CD4-positive, alpha-beta memory T cell (primary cell): Measurements from ENCODE around the gene HELQ. TPM values are rescaled to one million over a fixed set of nuclear protein-coding genes. Genes with fewer than 3 reads are reported as not detected.
"Not testable (repeated sequence)": the region's sequence is repeated elsewhere in the genome, so short reads cannot be mapped to it uniquely, and the experiment has no call there.

Experiments
- CTCF ChIA-PET: fragments of 350-600 bp; sonication (Branson Sonifier 250); formaldehyde crosslinking; loops from one replicate; lab custom pipeline; 2021; ENCODE audit warnings: inconsistent platforms; ENCODE audit not compliant: partially characterized antibody; lab: Charles Lee
- POLR2A ChIA-PET: fragments of 350-600 bp; sonication (Branson Sonifier 250); formaldehyde crosslinking; loops from one replicate; lab custom pipeline; 2021; ENCODE audit not compliant: partially characterized antibody; lab: Charles Lee
- DNase-seq, 5 donors: peaks; one replicate each; pipeline versions ENCODE4 v3.0.0 to v3.0.0-alpha.2; 2020 to 2022; ENCODE audit warnings: mixed read lengths in 1 of 5
- H3K27ac ChIP-seq: one replicate; pipeline ENCODE4 v1.7.0; 2013; ENCODE audit warnings: low read depth, low read length
- H3K27me3 ChIP-seq: 2 replicates; pipeline ENCODE4 v1.7.0; 2013; ENCODE audit warnings: mild to moderate bottlenecking, low read length, moderate library complexity; ENCODE audit not compliant: insufficient read depth
- H3K36me3 ChIP-seq: 2 replicates; pipeline ENCODE4 v1.7.0; 2013; ENCODE audit warnings: mild to moderate bottlenecking, low read length, moderate library complexity; ENCODE audit not compliant: insufficient read depth
- H3K4me1 ChIP-seq: 2 replicates; pipeline ENCODE4 v1.7.0; 2013; ENCODE audit warnings: mild to moderate bottlenecking, low read length, moderate library complexity; ENCODE audit not compliant: insufficient read depth
- H3K4me3 ChIP-seq, 2 donors: one replicate each; pipeline ENCODE4 v1.7.0; 2013; ENCODE audit warnings: low read length in 2 of 2, mild to moderate bottlenecking in 1 of 2
- H3K9me3 ChIP-seq, 2 donors: one replicate each; pipeline ENCODE4 v1.7.0; 2013; ENCODE audit warnings: low read length in 2 of 2, control low read depth in 1 of 2; ENCODE audit not compliant: control insufficient read depth in 1 of 2
- H3K27ac Mint-ChIP-seq, 7 donors: one replicate each; pipeline ENCODE4 v1.8.0; 2020 to 2021; ENCODE audit warnings: mixed read lengths in 7 of 7, mild to moderate bottlenecking in 6 of 7, inconsistent platforms in 3 of 7, moderate library complexity in 3 of 7
- H3K27me3 Mint-ChIP-seq, 2 donors: one replicate each; pipeline ENCODE4 v1.8.0; 2020 to 2021; ENCODE audit warnings: mixed read lengths in 2 of 2
- H3K36me3 Mint-ChIP-seq, 2 donors: one replicate each; pipeline ENCODE4 v1.8.0; 2020 to 2021; ENCODE audit warnings: mixed read lengths in 2 of 2, inconsistent platforms in 1 of 2, mild to moderate bottlenecking in 1 of 2
- H3K4me1 Mint-ChIP-seq, 4 donors: one replicate each; pipeline ENCODE4 v1.8.0; 2020 to 2021; ENCODE audit warnings: mixed read lengths in 4 of 4, mild to moderate bottlenecking in 1 of 4
- H3K4me3 Mint-ChIP-seq, 8 donors: one replicate each; pipeline ENCODE4 v1.8.0; 2020 to 2021; ENCODE audit warnings: mixed read lengths in 8 of 8, mild to moderate bottlenecking in 7 of 8, moderate library complexity in 6 of 8, inconsistent platforms in 3 of 8
- H3K9me3 Mint-ChIP-seq, 8 donors: one replicate each; pipeline ENCODE4 v1.8.0; 2020 to 2021; ENCODE audit warnings: mixed read lengths in 8 of 8, mild to moderate bottlenecking in 5 of 8, inconsistent platforms in 3 of 8, moderate library complexity in 1 of 8
- intact Hi-C: fragments of 100-400 bp; cut with micrococcal nuclease; formaldehyde crosslinking; loops from one replicate; pipeline ENCODE4 v1.15.1; 2023
- polyA plus RNA-seq, 2 donors: library from polyadenylated mRNA; unstranded; fragments of 300-500 nt; fragmentation: Illumina TruSeq; gene quantifications; one replicate each; pipeline ENCODE4 v1.2.3, GENCODE V29; 2021
- total RNA-seq, 2 experiments: library from RNA; stranded (reverse); gene quantifications; one replicate each; pipeline ENCODE4 v1.2.3, GENCODE V29; 2021

HELQ gene, protein sequence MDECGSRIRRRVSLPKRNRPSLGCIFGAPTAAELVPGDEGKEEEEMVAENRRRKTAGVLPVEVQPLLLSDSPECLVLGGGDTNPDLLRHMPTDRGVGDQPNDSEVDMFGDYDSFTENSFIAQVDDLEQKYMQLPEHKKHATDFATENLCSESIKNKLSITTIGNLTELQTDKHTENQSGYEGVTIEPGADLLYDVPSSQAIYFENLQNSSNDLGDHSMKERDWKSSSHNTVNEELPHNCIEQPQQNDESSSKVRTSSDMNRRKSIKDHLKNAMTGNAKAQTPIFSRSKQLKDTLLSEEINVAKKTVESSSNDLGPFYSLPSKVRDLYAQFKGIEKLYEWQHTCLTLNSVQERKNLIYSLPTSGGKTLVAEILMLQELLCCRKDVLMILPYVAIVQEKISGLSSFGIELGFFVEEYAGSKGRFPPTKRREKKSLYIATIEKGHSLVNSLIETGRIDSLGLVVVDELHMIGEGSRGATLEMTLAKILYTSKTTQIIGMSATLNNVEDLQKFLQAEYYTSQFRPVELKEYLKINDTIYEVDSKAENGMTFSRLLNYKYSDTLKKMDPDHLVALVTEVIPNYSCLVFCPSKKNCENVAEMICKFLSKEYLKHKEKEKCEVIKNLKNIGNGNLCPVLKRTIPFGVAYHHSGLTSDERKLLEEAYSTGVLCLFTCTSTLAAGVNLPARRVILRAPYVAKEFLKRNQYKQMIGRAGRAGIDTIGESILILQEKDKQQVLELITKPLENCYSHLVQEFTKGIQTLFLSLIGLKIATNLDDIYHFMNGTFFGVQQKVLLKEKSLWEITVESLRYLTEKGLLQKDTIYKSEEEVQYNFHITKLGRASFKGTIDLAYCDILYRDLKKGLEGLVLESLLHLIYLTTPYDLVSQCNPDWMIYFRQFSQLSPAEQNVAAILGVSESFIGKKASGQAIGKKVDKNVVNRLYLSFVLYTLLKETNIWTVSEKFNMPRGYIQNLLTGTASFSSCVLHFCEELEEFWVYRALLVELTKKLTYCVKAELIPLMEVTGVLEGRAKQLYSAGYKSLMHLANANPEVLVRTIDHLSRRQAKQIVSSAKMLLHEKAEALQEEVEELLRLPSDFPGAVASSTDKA
- total RNA-seq: 10 to 100 TPM; 48.1 to 49.0 TPM
- 10 to 100 TPM; 17.5 to 24.0 TPM for polyA plus RNA-seq

DNA sequence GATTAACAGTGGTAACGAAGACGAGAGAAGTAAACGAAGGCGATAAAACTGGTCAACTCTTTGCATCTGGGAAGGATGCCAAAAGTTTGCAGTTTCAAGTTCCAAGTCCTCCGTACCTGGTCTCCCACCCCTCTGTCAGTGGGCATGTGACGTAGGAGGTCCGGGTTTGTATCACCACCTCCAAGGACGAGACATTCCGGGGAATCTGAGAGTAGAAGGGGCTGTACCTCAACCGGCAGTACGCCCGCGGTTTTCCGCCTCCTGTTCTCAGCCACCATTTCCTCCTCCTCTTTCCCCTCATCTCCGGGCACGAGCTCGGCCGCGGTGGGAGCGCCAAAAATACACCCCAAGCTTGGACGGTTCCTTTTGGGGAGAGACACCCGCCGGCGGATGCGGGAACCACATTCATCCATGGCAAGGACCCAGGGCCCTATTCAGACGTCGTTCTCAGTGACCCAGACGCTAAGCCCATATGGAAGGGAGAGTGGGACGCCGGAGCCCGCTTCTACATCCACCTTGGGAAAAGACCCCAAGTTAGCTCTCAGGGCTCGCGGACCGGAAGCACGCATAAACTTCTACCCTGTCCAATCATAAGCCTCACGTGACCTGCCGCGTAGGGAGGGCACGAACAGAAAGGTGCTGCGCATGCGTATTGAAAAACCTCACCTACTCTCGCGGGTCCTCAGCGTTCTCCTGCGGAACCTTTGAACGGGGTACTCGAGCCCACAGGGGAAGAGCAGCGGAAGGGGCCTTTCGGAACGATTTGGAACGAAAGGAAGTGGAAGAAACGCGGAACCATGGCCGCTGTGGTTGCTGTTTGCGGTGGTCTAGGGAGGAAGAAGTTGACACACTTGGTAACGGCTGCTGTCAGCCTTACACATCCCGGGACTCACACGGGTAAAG, at the start of gene HELQ, which contains the start of gene MRPS18C:
HELQ (minus strand) TSS at position 543 of the 903 bp plus-strand sequence; CDS start at position 413, 130 bp downstream.
MRPS18C (plus strand) TSS at position 778 of the 903 bp plus-strand sequence; CDS start at position 798, 20 bp downstream.
- peaks cover 37% of the 10 kb centered on the region for H3K4me1 ChIP-seq
- DNase-seq: peak; percentile 94 to 98 (median 98)
- CTCF ChIA-PET: interaction anchor here (0.8 to 1.3 kb wide), 7 partner anchors 11 to 421 kb away, joined by 3 to 4 read pairs (median 3); partner anchors contain the start of genes ABRAXAS1, COPS4 and COQ2
- Mint-ChIP-seq H3K4me1 (peaks cover 29 to 64% (median 42%) of the 10 kb centered on the region in 4 donors), H3K4me3 (peak within 1 kb of the TSS; percentile 99 to 100 (median 100)), H3K36me3 (peaks cover 39 to 72% of the 10 kb centered on the region in 2 donors), H3K27ac (peak within 1 kb of the TSS; percentile 100), H3K27me3 (no peaks in the 10 kb centered on the region), H3K9me3 (no peaks in the 10 kb centered on the region)
- POLR2A ChIA-PET: interaction anchor here (0.6 to 3.4 kb wide), 28 partner anchors 9 to 1081 kb away, joined by 3 to 62 read pairs (median 5); partner anchors contain the start of genes ABRAXAS1, COPS4, COQ2 and HNRNPD
- peak within 1 kb of the TSS; percentile 90 to 96 for H3K4me3 ChIP-seq
- peak within 1 kb of the TSS; percentile 100 for H3K27ac ChIP-seq
- H3K27me3 ChIP-seq: no peaks in the 10 kb centered on the region
- peaks cover 24% of the 10 kb centered on the region for H3K36me3 ChIP-seq
- H3K9me3 ChIP-seq: no peaks in the 10 kb centered on the region
- intact Hi-C loops: loop anchor here (1.0 to 10.0 kb wide), 9 partner anchors 30 to 1081 kb away; partner anchors contain the start of genes ABRAXAS1, COPS4, COQ2 and ENOPH1

DNA sequence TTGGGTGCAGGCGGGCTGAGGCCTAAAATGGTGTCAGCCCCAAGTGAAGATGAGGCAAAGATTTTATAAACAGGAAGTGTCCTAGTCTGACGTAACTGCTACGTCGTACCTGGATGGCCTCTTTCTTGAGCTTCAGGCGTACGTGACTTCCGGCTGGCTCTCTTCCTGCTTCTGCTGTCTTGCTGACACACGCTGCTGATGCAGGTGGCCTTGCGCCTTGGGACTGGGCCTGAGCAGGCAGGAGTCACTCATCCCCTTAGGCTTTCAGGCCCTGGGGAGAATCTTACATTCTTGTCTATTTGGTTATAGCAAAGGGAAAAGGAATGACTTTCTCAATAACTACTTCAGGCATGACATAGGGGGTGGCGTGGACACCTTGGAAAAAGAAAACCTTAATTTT, 49.4 kb upstream of the HELQ start:
- DNase-seq: peak in 1 of 5 donors; percentile 17
- intact Hi-C loops: no loop called here
- Mint-ChIP-seq H3K36me3 (no peaks in the 10 kb centered on the region), H3K4me1 (peaks cover 14 to 21% (median 16%) of the 10 kb centered on the region in 4 donors), H3K4me3 (peak overlapping the region in 2 of 8 donors; percentile 36 to 38), H3K27me3 (peaks cover 1% of the 10 kb centered on the region in 2 donors), H3K27ac (peak overlapping the region in 6 of 7 donors; percentile 45 to 94 (median 77)), H3K9me3 (no peaks in the 10 kb centered on the region)
- Histone ChIP-seq H3K27me3 (no peaks in the 10 kb centered on the region), H3K4me3 (no peak overlapping the region), H3K9me3 (no peaks in the 10 kb centered on the region), H3K27ac (no peak overlapping the region), H3K4me1 (peaks cover 18% of the 10 kb centered on the region), H3K36me3 (no peaks in the 10 kb centered on the region)
- ChIA-PET POLR2A (interaction anchor here (1.0 to 1.8 kb wide), 4 partner anchors 20 to 140 kb away, joined by 3 to 6 read pairs (median 4); partner anchors contain the start of genes ABRAXAS1 and HELQ), CTCF (interaction anchor here (0.9 to 1.9 kb wide), 7 partner anchors 13 to 142 kb away, joined by 3 to 6 read pairs (median 4); no protein-coding TSS in a partner anchor)

DNA sequence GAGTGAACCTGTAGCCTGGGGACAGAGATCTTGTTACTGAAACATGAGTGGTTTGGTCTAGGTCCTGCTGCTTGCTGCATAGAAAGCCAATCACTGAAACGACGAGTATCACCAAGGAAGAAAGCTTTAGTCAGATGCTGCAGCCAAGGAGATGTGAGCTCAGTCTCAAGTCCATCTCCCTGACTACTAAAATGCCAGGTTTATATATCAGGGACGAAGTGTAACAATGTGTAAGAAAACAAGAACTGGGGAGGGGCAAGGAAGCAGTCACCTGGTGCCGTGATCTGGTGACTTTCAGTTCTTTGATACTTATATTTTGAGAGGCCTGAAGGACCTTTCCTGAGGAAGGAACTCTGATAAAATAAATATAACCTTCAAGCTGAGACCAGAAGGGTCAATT, 48.9 kb upstream of the HELQ start:
- no peaks in the 10 kb centered on the region for H3K9me3 Mint-ChIP-seq
- intact Hi-C loops: no loop called here
- Histone ChIP-seq H3K4me3 (no peak overlapping the region), H3K36me3 (no peaks in the 10 kb centered on the region), H3K27me3 (no peaks in the 10 kb centered on the region), H3K9me3 (no peaks in the 10 kb centered on the region), H3K4me1 (peaks cover 18% of the 10 kb centered on the region), H3K27ac (no peak overlapping the region)
- peak overlapping the region in 6 of 8 donors; percentile 0 to 74 (median 46) for H3K4me3 Mint-ChIP-seq
- ChIA-PET CTCF (interaction anchor here (0.9 to 1.9 kb wide), 8 partner anchors 9 to 142 kb away, joined by 3 to 6 read pairs (median 4); no protein-coding TSS in a partner anchor), POLR2A (interaction anchor here (1.0 to 1.8 kb wide), 4 partner anchors 19 to 140 kb away, joined by 3 to 6 read pairs (median 4); partner anchors contain the start of genes ABRAXAS1 and HELQ)
- no peaks in the 10 kb centered on the region for H3K36me3 Mint-ChIP-seq
- H3K27me3 Mint-ChIP-seq: peaks cover 1 to 2% of the 10 kb centered on the region in 2 donors
- DNase-seq: no peak
- peak overlapping the region; percentile 49 to 94 (median 87) for H3K27ac Mint-ChIP-seq
- H3K4me1 Mint-ChIP-seq: peaks cover 14 to 21% (median 16%) of the 10 kb centered on the region in 4 donors

DNA sequence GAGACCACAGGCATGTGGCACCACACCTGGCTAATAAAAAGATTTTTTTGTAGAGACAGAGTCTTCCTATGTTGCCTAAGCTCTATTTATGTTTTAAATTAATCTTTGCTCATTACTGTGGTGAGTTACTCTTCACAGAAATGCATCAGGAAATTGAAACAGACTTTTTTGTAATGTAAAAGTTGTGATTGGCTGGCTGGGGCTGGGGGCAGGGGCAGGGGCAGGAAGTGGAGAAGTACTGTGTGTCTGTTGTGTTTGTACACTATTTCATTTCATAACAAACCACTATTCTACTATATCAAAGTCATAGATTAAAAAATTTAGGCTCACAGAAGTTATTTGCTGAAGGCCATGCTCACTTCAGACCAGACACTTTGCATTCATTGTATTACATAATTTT, 48.4 kb upstream of the HELQ start:
- no peaks in the 10 kb centered on the region for H3K36me3 ChIP-seq
- H3K27ac ChIP-seq: no peak overlapping the region
- H3K4me1 Mint-ChIP-seq: peaks cover 11 to 21% (median 16%) of the 10 kb centered on the region in 4 donors
- no peaks in the 10 kb centered on the region for H3K9me3 Mint-ChIP-seq
- peak overlapping the region; percentile 49 to 94 (median 87) for H3K27ac Mint-ChIP-seq
- no peak overlapping the region for H3K4me3 ChIP-seq
- peaks cover 18% of the 10 kb centered on the region for H3K4me1 ChIP-seq
- H3K27me3 ChIP-seq: no peaks in the 10 kb centered on the region
- ChIA-PET POLR2A (interaction anchor here (1.0 to 1.8 kb wide), 4 partner anchors 19 to 141 kb away, joined by 3 to 6 read pairs (median 4); partner anchors contain the start of genes ABRAXAS1 and HELQ), CTCF (interaction anchor here (1.1 to 1.9 kb wide), 7 partner anchors 10 to 143 kb away, joined by 3 to 6 read pairs (median 5); no protein-coding TSS in a partner anchor)
- H3K36me3 Mint-ChIP-seq: no peaks in the 10 kb centered on the region
- DNase-seq: peak in 4 of 5 donors; percentile 24 to 48 (median 34)
- H3K4me3 Mint-ChIP-seq: peak overlapping the region in 5 of 8 donors; percentile 0 to 74 (median 54)
- no peaks in the 10 kb centered on the region for H3K9me3 ChIP-seq
- peaks cover 1 to 2% of the 10 kb centered on the region in 2 donors for H3K27me3 Mint-ChIP-seq
- intact Hi-C loops: no loop called here

DNA sequence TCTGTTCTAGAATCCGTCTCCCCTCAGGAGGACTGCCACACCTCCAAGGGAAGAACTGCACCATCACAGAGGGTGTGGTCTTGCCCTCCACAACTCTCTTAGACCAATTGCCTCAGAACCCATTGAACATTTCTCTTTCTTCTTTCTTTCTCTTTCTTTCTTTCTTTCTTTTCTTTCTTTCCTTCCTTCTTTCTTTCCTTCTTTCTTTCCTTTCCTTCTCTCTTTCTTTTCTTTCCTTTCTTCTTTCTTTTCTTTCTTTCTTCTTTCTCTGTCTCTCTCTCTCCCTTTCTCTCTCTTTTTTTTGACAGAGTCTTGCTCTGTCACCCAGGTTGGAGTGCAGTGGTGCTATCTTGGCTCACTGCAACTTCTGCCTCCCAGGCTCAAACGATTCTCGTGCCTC, 46.0 kb upstream of the HELQ start:
- intact Hi-C loops, POLR2A ChIA-PET, H3K9me3 ChIP-seq, H3K27ac ChIP-seq, DNase-seq, H3K9me3 Mint-ChIP-seq, H3K4me3 Mint-ChIP-seq, H3K27me3 ChIP-seq, H3K36me3 Mint-ChIP-seq, H3K36me3 ChIP-seq, H3K27me3 Mint-ChIP-seq, H3K4me3 ChIP-seq: not testable (repeated sequence)
- Mint-ChIP-seq H3K27ac (peak overlapping the region in 1 of 7 donors; percentile 17), H3K4me1 (peaks cover 11 to 21% (median 16%) of the 10 kb centered on the region in 4 donors)
- CTCF ChIA-PET: interaction anchor here (1.9 kb wide), 1 partner anchor 10 kb away, joined by 8 read pairs; no protein-coding TSS in a partner anchor
- peaks cover 18% of the 10 kb centered on the region for H3K4me1 ChIP-seq
